ENCODE measurements around the gene BMAL1.

GRCh38 chr11:13375798-13376197 is 98.2 kb downstream of the BMAL1 start:
- TF ChIP-seq POLR2A (IDR thresholded peaks at IDR 0.05) (no peak), CTCF (IDR thresholded peaks at IDR 0.05) (no peak)
